K562 (cell line): ENCODE results near the gene AHCYL2.
A peak's percentile ranks its signal among the peaks of the same experiment; 100 is the strongest.

Experiments used
- CTCF ChIP-seq, 3 experiments: IDR thresholded peaks in 2 of 3; conservative IDR thresholded peaks in 1 of 3; 2 replicates each; pipeline ENCODE4 v1.5.1; 2011 to 2012; ENCODE audit warnings: low read length in 3 of 3, mild to moderate bottlenecking in 3 of 3, control low read depth in 2 of 3, improper control_type of control experiment in 1 of 3, inconsistent platforms in 1 of 3, low read depth in 1 of 3, mixed read lengths in 1 of 3, moderate library complexity in 1 of 3; ENCODE audit not compliant: insufficient read depth in 2 of 3
- EZH2 ChIP-seq: IDR thresholded peaks from 2 replicates; pipeline ENCODE4 v1.6.1; 2012; ENCODE audit warnings: low read depth, mild to moderate bottlenecking, inconsistent platforms, low read length, borderline replicate concordance
- FOSL1 ChIP-seq: fragments of 200-800 bp; sonication (Bioruptor generic); conservative IDR thresholded peaks from 2 replicates; pipeline ENCODE4 v1.6.1; 2016; ENCODE audit warnings: missing genetic modification characterization, missing compliant biosample characterization
- PHF8 ChIP-seq: fragments of 200-600 bp; sonication (generic); IDR thresholded peaks from 2 replicates; pipeline ENCODE4 v1.6.1; 2012; ENCODE audit warnings: mixed run types, mild to moderate bottlenecking, inconsistent platforms, low read length, moderate library complexity, borderline replicate concordance
- POLR2AphosphoS5 ChIP-seq: IDR thresholded peaks from 2 replicates; pipeline ENCODE4 v1.6.1; 2011; ENCODE audit warnings: mild to moderate bottlenecking, low read depth, low read length, moderate library complexity; ENCODE audit not compliant: control insufficient read depth, insufficient read depth
- TAF1 ChIP-seq: IDR thresholded peaks from 2 replicates; pipeline ENCODE4 v1.6.1; 2011; ENCODE audit warnings: mild to moderate bottlenecking, low read length, moderate library complexity; ENCODE audit not compliant: insufficient read depth, control insufficient read depth, severe bottlenecking; ENCODE audit errors: extremely low read depth

GRCh38 chr7:129435414-129435829 is 210.6 kb downstream of the AHCYL2 start:
- TF ChIP-seq POLR2AphosphoS5 (no peak), EZH2 (no peak), FOSL1 (tag) (0 out of 2 replicates have a peak, but pooled peaks have one; percentile 1), TAF1 (no peak), PHF8 (no peak), CTCF (IDR thresholded peaks at IDR 0.05 in 2 of 3, conservative IDR thresholded peaks at IDR 0.05 in 1 of 3; ENCODE audit: insufficient read depth in 2 of 3, low read depth in 1 of 3, low read length in 3 of 3) (no peak)
